Left lobe of liver (tissue), 2 donors: Measurements from ENCODE around the gene LIMS2. TPM values are rescaled to one million over a fixed set of nuclear protein-coding genes. Genes with fewer than 3 reads are reported as not detected.

Experiments
- ATAC-seq: fragments of 200-7000 bp; cut with Tn5 transposase; one replicate; pipeline ENCODE4 v1.9.1; 2020; ENCODE audit warnings: mild to moderate bottlenecking, moderate library complexity
- DNase-seq: peaks from one replicate; pipeline ENCODE4 v3.0.0-alpha.2; 2020; ENCODE audit warnings: low spot score
- total RNA-seq: library from RNA; stranded (reverse); gene quantifications from one replicate; pipeline ENCODE4 v1.2.1, GENCODE V29; 2021
- donor health status: DM: no; HTN: no; CAD: no; lungs with moderate emphysema.
- donor health status: DM: no; HTN: yes; CAD: no.

LIMS2 gene
- total RNA-seq, 1 donor from 2014 or later, result 31.0 TPM

DNA sequence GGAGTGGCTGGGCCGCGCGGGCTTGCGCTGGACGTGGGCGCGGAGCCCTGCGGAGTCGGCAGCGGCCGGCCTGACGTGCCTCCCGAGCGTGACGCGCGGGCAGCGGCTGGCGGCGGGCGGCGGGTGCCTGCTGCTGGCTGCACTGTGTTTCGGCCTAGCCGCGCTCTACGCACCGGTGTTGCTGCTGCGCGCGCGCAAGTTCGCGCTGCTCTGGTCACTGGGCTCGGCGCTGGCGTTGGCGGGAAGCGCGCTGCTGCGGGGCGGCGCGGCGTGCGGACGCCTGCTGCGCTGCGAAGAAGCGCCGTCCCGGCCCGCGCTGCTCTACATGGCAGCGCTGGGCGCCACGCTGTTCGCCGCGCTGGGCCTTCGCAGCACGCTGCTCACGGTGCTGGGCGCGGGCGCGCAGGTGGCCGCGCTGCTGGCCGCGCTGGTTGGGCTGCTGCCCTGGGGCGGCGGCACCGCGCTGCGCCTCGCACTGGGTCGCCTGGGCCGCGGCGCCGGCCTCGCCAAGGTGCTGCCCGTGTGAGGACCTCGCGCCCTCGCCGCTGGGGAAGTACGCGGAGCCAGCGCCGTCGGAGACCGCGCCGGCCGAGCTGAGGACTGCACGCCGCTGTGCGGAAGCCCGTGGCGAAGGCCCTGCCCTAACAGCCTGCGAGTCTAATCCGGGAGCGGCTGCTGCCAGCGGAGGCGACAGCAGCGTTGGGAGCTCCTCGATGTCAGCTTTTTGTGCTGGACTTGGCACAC, 26.5 kb upstream of the LIMS2 start:
- ATAC-seq (peak; percentile 61), DNase-seq (peak; percentile 83)

DNA sequence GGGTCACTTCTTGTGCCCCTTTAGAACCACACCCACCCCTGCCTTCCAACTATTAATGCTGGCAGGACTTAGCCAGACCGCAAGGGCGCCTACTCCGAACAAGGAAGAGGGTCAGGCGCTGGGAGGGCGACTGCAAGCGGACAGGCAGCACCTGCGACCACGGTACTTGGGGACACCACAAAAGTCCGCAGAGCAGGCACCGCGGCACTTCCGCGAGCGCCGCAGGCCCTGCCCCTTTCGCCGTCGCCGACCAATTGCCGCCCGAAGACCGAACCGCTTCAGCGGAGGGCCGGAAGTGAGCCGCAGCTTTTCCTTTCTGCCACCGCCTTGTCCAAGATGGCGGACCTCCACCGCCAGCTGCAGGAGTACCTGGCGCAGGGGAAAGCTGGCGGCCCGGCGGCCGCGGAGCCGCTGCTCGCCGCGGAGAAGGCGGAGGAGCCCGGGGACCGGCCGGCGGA, 25.9 kb upstream of the LIMS2 start, which contains the start of gene SFT2D3:
Gene SFT2D3, plus strand, starts transcription at position 305 of the 458 bp plus-strand sequence. Its CDS starts 32 bp downstream, at position 337.
- DNase-seq (peak; percentile 95), ATAC-seq (peak; percentile 80)

DNA sequence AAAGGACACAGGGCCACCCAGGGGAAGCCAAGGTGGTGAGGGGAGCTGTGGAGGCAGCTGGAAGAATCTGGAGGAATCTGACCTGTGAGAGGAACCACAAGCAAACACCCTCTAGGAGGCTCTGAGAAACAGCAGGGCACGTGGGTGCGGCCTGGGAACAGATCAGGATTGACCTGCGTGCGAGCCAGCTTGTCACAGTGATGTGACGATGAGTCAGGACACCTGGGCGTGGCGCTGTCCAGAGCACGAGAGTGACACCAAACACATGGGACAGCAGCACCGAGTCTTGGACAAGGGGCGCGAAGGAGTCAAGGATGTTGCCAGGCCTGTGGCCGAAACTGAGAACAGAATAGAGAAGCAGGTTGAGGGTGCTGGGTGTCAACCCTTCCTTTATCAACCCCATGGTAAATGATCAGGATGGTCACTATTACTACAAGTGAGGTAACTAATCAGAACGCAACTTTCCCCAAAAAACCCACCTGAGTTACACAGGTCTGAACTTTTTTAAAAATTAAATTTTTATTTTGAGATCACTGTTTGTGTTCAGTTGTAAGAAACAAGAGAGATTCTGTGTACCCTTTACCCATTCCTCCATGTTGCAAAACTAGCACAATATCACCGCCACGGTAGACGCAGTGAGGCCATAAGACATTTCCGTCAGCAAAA, 25.3 kb upstream of the LIMS2 start:
- DNase-seq (peak; percentile 79), ATAC-seq (peak; percentile 51)

DNA sequence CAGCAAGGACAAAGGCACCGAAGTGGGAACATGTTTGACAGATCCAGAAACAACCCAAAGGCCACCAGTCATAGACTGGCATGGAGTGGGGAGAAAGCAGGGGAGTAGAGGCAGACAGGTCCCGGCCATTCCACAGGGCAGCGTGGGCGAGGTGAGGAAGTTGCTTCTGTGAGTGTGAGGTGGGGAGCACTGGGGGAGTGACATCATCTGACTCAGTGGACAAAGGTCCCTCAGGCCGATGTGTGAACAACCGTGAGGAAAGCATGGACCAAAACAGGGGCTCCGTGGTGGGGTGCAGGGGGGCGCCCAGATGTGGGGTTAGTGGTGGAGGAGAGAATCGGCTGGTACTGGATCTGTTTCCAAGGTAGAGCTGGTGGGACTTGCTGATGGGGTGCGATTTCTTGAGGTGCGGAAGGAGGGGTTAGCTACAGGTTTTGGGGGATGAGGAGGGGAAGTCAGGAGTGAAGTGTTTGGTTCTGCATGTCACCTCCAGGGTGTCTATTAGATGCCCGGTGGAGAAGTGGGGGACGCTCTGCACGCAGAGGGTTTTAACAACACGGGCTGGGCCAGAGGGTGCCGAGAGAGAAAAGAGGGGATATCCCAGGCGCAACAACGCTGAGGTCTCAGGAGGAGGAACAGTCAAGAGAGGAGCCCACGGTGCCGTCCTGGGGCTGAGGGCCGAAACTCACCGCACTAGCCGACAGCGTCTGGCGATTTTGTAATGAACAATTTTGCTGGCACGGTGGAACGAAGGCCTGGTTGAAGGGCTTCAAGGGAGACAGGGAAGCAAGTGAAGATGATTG, 23.4 kb upstream of the LIMS2 start:
- no peak for DNase-seq
- no peak for ATAC-seq

DNA sequence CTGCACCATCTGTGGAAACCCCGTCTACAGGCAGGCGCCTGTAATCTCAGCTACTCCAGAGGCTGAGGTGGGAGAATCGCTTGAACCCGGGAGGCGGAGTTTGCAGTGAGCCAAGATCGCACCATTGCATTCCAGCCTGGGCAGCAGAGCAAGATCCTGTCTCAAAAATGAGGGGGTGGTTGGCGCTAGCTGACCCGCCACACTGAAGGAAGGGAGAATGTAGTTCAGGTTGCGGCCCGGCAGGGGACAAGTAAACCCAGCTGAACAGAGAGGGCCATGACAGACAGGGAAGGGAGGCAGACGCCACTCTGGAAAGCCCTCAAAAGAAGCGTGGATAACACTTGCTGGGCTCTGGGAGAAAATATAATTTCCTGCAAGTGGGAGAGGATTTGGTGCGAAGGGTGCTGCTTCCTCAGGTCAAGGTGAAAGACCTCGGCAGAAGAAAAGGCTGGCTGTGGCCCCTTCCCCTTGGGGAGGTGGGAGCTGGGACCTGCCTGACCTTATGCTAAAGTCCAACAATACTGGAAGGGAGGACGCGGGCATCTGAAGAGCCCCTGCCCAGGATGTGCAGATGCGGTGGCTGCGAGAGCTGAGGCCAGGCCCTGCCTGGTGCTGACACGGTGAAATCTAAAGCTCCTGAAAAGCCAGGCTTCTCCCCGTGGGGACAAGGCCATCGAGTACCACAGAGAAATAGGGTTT, 22.3 kb upstream of the LIMS2 start:
- DNase-seq (no peak), ATAC-seq (no peak)

- DNase-seq (no peak), ATAC-seq (peak; percentile 43)
Observed at GRCh38 chr2:127695491-127696472, 20.5 kb upstream of the LIMS2 start.

DNA sequence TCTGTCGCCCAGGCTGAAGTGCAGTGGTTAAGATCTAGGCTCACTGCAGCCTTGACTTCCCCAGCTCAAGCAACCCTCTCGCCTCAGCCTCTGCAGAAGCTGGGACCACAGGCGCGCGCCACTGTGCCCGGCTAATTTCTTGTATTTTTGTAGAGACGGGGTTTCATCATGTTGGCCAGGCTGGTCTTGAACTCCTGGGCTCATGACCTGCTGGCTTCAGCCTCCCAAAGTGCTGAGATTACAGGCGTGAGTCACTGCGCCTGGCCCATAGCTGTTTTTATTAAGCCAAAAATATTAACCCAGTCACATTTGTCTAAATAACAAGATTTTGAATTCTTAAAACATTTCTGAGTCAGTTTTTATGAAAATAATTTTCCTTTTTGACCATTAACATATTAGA, 19.7 kb upstream of the LIMS2 start:
- DNase-seq (no peak), ATAC-seq (no peak)

DNA sequence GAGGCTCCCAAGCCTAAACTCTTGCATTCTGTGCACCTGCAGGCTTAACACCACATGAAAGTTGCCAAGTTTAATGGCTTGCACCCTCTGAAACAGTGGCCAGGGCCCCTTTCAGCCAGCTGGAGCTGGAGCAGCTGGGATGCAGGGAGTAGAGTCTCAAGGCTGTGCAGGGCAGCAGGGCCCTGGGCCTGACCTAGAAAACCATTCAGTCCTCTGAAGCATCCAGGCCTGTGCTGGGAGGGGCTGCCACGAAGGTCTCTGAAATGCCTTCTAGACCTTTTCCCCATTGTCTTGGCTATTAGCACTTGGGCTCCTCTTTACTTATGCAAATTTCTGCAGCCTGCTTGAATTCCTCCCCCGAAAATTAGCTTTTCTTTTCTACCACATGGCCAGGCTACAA, 15.4 kb upstream of the LIMS2 start:
- no peak for DNase-seq
- no peak for ATAC-seq

DNA sequence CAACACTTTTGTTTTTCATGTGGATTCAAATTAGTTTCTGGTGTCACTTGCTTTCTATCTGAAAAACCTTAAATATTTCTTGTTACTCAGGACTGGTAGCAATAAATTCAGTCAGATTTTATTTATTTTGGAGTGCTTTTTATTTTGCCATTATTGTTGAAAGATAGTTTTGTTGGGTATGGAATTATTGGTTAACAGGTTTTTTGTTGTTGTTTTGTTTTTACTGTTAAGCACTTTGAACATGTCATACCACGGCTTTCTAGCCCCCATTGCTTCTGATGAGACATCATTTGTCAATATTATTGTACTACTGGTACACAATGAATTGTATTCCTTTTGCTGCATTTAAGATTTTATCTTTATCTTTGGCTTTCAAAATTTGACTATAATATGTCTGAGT, 13.1 kb upstream of the LIMS2 start:
- DNase-seq (no peak), ATAC-seq (no peak)

DNA sequence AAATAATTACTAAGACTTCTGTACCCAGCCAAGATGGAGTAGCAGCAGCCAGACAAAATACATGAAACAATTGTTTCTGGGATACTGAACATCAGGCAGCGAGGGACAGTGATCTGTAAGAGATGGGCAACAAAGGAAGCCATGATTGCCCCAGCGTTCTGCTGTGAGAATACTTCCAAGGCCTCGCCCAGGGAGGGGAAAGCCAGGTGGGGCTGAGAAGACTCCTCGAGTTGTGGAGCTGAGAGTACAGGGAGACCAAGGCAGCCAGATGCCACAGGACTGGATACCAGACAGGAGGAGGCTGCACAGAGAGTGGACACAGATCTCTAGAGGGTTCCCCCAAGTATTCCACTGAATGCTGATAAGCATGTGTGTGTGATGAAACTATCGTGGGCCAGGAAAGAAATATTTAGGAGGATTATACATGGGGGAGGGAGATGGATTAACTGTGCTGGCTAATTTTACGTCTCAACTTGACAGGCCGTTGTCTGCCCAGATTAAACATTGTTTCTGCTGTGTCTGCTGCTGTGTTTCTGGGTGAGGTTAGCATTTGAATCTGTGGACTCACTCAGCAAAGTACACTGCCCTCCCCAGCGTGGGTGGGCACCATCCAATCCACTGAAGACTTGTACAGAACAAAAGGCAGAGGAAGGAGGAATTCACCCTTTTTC, 10.2 kb upstream of the LIMS2 start:
- ATAC-seq, result no peak
- no peak for DNase-seq

DNA sequence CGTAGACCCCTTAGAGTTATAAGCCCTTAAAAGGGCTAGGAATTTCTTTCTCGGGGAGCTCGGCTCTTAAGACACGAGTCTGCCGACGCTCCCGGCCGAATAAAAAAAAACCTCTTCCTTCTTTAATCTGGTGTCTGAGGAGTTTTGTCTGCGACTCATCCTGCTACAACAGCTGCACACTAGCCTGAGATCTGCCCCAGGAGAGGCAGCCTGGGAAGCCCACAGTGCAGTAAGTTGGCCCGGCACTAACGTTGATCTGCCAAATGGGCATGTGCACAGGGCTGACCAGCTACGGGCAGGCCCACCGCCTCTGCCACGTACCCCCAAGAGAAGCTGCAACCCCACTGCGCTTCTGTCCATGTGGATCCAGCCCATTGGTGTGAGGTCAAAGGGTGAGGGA, 8.4 kb upstream of the LIMS2 start:
- DNase-seq, result no peak
- no peak for ATAC-seq

- DNase-seq (no peak), ATAC-seq (no peak)
Observed at GRCh38 chr2:127683056-127683455, 7.7 kb upstream of the LIMS2 start.

GRCh38 chr2:127681976-127682857, 6.9 kb upstream of the LIMS2 start:
- ATAC-seq, result no peak
- DNase-seq, result no peak

DNA sequence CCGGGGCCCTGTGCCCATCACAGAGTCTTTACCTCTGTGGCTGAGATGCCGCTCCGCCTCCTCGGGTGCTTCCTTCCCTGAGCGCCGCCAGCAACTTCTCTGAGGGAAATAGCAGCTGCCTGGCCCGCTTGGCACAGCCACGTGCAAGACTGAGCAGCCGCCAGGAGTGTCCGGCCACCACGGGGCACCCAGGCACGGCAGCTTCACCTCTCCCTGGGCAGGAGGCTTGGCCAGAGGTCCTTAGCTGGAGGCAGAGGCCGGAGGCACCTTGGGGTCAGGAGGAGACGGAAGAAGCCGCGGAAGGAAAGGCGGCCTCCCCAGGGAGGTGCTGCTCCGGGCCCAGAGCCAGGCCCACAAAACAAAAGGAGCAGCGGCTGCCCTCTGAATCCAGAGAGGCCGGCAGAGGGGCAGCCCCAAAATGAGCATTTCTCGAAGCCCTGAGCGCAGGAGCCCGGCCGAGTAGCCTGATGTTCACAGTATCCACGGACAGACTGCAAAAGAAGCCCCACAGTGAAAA, 6.0 kb upstream of the LIMS2 start:
- ATAC-seq (peak; percentile 49), DNase-seq (no peak)

DNA sequence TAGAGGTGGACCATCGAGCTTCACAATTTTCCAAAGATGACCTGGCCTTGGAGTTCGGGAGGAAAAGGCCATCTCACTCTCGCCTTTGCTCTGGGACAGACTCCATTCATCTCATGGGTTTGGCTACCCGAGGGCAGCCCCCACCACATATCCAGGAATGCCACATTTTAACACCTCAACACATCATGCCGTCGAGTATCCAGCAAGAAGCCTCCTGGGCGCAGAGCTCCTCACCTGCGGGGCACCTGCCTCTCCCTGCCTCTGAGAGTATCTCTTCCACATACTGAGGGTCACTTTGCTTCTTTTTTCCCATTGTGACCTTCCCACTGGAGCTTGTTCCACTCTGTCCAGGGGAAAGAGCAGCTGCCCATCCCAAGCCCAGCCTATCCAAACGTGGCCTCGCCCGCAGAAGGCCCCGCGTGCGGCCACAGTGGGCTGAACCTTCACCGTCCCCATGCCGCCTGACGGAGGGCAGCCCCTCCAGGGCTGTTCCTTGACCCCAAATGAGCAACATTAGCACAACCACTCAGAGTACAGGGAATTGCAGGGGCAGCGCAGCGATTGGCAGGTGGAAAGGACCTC, 5.5 kb upstream of the LIMS2 start:
- DNase-seq (no peak), ATAC-seq (no peak)

DNA sequence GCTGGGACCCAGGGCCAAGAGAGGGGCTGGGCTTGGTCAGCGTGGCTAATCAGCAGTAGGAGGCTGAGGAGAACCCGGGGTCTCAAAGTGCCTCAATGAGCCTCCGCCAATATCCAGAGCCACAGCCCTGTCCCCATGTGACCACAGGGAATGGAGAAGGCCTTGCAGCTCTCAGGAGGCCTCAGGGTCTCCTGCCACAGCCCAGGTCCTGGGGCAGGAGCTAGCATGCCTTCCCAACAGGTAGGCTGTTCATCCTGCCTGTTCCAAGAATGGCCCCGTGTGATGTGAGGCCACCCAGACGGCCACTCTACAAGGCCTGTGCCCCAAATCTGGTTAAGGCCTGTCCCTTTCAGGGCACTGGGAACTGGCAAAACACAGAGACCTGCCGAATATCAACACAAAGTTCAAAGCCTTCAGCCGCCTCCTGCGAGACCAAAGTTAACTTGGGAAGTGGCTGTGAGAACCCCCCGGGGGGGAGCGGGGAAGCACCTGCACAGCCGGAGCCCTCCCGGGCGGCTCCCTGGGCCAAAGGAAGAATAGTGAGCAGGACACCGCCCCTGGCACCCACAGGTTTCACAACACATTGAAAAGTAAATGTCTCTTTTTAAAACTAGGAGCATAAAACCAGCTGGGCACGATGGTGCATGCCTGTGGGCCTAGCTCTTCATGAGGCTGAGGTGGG, 4.5 kb upstream of the LIMS2 start:
- DNase-seq (no peak), ATAC-seq (no peak)

GRCh38 chr2:127678991-127679390, 3.7 kb upstream of the LIMS2 start:
- DNase-seq, result no peak
- ATAC-seq, result no peak
